ENCODE results near the gene RIOK3.

RIOK3 gene

DNA sequence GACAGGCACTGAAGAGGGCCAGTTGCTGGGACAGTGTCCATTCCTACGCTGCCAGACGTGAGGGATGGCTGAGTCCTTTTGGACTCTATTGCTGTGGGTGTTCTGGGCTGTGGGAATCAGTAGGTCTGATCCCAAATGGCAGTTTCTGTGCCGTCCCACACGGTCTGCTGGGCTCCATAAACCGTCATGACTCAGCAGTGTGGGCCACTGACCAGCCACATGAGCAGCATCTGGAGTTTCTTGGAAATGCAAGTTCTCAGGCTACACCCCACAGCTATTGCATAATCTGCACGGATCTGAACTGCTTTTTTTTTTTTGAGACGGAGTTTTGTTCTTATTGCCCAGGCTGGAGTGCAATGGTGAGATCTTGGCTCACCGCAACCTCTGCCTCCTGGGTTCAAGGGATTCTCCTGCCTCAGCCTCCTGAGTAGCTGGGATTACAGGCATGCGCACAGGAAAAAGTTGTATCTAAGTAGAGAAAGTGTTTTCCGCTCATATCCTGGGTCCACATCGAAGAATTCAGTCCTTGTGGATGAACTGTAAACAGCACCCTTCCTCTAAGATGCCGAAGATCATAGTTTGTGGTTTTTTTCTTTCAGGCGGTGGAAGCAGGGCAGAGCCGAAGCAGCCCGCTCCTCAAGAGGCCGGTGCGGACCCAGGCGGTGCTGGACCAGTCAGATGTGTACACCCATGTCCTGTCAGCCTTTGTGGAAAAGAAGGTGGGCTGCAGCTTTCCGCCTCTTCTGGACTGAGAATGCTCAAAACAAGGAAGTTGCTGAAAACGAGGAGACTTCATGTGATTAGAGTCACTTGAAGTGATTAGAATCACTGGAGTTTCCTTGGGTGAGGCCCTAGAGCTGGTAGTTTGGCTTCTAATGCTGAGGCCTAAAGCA, 75.7 kb downstream of the RIOK3 start:
- H3K9me3 ChIP-seq (ENCODE audit: control insufficient read depth, insufficient read depth, low read depth, low read length), result no peaks in the 10 kb centered on the region
- ChIA-PET POLR2A (no interaction called here), CTCF (interaction anchor here (0.7 to 2.4 kb wide), 3 partner anchors 13 to 811 kb away, joined by 3 to 13 read pairs (median 4); no protein-coding TSS in a partner anchor)
- H3K4me1 ChIP-seq (ENCODE audit: control insufficient read depth, insufficient read depth, low read length), result no peaks in the 10 kb centered on the region
- H3K27ac ChIP-seq (ENCODE audit: extremely low read depth, low read depth, low read length), result no peak overlapping the region
- no peak for TF ChIP-seq ZFP69B (tag by site-specific recombination; IDR thresholded peaks at IDR 0.05)
- no peak for TF ChIP-seq ZNF830 (tag by site-specific recombination; IDR thresholded peaks at IDR 0.05; ENCODE audit: low read depth)
- TF ChIP-seq ZNF2 (tag by site-specific recombination; IDR thresholded peaks at IDR 0.05), result no peak
- TF ChIP-seq ZNF521 (tag by site-specific recombination; IDR thresholded peaks at IDR 0.05), result no peak
- no peak for TF ChIP-seq ZNF654 (tag by site-specific recombination; IDR thresholded peaks at IDR 0.05; ENCODE audit: low read depth)
- TF ChIP-seq, protein P1, sequence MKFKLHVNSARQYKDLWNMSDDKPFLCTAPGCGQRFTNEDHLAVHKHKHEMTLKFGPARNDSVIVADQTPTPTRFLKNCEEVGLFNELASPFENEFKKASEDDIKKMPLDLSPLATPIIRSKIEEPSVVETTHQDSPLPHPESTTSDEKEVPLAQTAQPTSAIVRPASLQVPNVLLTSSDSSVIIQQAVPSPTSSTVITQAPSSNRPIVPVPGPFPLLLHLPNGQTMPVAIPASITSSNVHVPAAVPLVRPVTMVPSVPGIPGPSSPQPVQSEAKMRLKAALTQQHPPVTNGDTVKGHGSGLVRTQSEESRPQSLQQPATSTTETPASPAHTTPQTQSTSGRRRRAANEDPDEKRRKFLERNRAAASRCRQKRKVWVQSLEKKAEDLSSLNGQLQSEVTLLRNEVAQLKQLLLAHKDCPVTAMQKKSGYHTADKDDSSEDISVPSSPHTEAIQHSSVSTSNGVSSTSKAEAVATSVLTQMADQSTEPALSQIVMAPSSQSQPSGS (tag by site-specific recombination; IDR thresholded peaks at IDR 0.05; ENCODE audit: low read depth), result no peak
- no peak for TF ChIP-seq ZNF169 (tag by site-specific recombination; IDR thresholded peaks at IDR 0.05)
- TF ChIP-seq ZBTB21 (tag by site-specific recombination; IDR thresholded peaks at IDR 0.05), result no peak
- TF ChIP-seq, protein P2, sequence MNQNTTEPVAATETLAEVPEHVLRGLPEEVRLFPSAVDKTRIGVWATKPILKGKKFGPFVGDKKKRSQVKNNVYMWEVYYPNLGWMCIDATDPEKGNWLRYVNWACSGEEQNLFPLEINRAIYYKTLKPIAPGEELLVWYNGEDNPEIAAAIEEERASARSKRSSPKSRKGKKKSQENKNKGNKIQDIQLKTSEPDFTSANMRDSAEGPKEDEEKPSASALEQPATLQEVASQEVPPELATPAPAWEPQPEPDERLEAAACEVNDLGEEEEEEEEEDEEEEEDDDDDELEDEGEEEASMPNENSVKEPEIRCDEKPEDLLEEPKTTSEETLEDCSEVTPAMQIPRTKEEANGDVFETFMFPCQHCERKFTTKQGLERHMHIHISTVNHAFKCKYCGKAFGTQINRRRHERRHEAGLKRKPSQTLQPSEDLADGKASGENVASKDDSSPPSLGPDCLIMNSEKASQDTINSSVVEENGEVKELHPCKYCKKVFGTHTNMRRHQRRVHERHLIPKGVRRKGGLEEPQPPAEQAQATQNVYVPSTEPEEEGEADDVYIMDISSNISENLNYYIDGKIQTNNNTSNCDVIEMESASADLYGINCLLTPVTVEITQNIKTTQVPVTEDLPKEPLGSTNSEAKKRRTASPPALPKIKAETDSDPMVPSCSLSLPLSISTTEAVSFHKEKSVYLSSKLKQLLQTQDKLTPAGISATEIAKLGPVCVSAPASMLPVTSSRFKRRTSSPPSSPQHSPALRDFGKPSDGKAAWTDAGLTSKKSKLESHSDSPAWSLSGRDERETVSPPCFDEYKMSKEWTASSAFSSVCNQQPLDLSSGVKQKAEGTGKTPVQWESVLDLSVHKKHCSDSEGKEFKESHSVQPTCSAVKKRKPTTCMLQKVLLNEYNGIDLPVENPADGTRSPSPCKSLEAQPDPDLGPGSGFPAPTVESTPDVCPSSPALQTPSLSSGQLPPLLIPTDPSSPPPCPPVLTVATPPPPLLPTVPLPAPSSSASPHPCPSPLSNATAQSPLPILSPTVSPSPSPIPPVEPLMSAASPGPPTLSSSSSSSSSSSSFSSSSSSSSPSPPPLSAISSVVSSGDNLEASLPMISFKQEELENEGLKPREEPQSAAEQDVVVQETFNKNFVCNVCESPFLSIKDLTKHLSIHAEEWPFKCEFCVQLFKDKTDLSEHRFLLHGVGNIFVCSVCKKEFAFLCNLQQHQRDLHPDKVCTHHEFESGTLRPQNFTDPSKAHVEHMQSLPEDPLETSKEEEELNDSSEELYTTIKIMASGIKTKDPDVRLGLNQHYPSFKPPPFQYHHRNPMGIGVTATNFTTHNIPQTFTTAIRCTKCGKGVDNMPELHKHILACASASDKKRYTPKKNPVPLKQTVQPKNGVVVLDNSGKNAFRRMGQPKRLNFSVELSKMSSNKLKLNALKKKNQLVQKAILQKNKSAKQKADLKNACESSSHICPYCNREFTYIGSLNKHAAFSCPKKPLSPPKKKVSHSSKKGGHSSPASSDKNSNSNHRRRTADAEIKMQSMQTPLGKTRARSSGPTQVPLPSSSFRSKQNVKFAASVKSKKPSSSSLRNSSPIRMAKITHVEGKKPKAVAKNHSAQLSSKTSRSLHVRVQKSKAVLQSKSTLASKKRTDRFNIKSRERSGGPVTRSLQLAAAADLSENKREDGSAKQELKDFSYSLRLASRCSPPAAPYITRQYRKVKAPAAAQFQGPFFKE (tag by site-specific recombination; IDR thresholded peaks at IDR 0.05; ENCODE audit: borderline replicate concordance), result no peak
- TF ChIP-seq ZNF558 (tag by site-specific recombination; IDR thresholded peaks at IDR 0.05), result no peak
- no peak for TF ChIP-seq ZNF843 (tag by site-specific recombination; IDR thresholded peaks at IDR 0.05)
- no peak for TF ChIP-seq ZNF785 (tag by site-specific recombination; IDR thresholded peaks at IDR 0.05)
- TF ChIP-seq ZNF561 (tag by site-specific recombination; IDR thresholded peaks at IDR 0.05; ENCODE audit: borderline replicate concordance), result no peak
- no peak for TF ChIP-seq ZNF19 (tag by site-specific recombination; IDR thresholded peaks at IDR 0.05; ENCODE audit: low read depth)
- no peak overlapping the region for H3K4me3 ChIP-seq (ENCODE audit: low read depth, low read length)
- H3K36me3 ChIP-seq (ENCODE audit: control insufficient read depth in 2 of 2, insufficient read depth in 1 of 2, low read length in 2 of 2), result peaks cover 38 to 92% of the 10 kb centered on the region in 2 experiments

DNA sequence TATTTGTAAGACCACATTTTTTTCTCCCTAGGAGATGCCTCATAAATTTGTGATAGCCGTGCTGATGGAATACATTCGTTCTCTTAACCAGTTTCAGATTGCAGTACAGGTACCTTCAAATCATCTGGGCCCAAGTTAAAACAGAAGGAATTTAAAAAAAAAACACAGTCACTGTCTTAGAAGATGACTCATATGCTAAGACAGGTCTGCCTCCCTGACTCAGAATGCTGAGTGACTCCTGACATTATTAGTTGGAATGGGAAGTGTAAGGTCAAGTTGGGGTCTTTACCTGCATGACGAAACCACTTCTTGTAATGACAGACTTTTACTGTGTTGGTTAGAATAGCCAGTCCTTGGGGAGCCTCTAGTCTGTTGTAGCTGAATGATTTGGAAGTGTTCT, 76.5 kb downstream of the RIOK3 start:
- Histone ChIP-seq H3K4me3 (ENCODE audit: low read depth, low read length) (no peak overlapping the region), H3K36me3 (ENCODE audit: control insufficient read depth in 2 of 2, insufficient read depth in 1 of 2, low read length in 2 of 2) (peaks cover 38 to 92% of the 10 kb centered on the region in 2 experiments), H3K4me1 (ENCODE audit: control insufficient read depth, insufficient read depth, low read length) (no peaks in the 10 kb centered on the region), H3K9me3 (ENCODE audit: control insufficient read depth, insufficient read depth, low read depth, low read length) (no peaks in the 10 kb centered on the region), H3K27ac (ENCODE audit: extremely low read depth, low read depth, low read length) (no peak overlapping the region)
- POLR2A ChIA-PET, result no interaction called here
- CTCF ChIA-PET, result interaction anchor here (0.7 to 2.4 kb wide), 2 partner anchors 14 to 161 kb away, joined by 3 to 13 read pairs; no protein-coding TSS in a partner anchor
- no peak for TF ChIP-seq ZNF560 (tag by site-specific recombination; IDR thresholded peaks at IDR 0.05; ENCODE audit: borderline replicate concordance)
- peak; percentile 14; the same call in 1 of the 2 replicates for TF ChIP-seq PRDM1 (tag by site-specific recombination; IDR thresholded peaks at IDR 0.05)
- TF ChIP-seq ZNF302 (tag by site-specific recombination; IDR thresholded peaks at IDR 0.05; ENCODE audit: low read depth), result no peak

Measured in HEK293 (cell line).